HG02642 (cell line): ENCODE data around the gene MPP2.

Experiments used
- ATAC-seq: cut with Tn5 transposase; IDR thresholded peaks from one replicate; pipeline ENCODE4 v1.9.1; 2021; ENCODE audit warnings: mild to moderate bottlenecking; ENCODE audit not compliant: unreplicated experiment, poor library complexity

Gene MPP2

DNA sequence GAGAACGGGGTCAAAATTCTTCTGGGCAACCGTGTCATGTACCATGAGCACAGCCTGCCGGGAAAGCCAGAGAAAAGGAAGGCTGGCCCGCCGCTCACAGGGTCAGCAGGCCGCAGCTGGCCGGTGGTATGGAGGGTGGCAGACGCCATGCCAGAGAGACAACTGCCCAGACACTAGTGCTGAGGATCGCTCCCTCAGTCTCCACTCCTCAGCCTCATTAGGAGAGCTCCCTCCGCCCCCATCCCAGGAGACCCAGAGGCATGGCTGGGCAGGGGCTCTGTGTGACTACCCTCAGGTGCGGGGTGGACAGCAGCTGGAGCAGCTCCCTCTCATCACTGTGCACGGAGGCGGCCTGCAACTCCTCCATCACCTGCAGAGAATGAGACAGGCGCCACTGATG lies 77.6 kb downstream of the MPP2 start:
- ATAC-seq = no peak

DNA sequence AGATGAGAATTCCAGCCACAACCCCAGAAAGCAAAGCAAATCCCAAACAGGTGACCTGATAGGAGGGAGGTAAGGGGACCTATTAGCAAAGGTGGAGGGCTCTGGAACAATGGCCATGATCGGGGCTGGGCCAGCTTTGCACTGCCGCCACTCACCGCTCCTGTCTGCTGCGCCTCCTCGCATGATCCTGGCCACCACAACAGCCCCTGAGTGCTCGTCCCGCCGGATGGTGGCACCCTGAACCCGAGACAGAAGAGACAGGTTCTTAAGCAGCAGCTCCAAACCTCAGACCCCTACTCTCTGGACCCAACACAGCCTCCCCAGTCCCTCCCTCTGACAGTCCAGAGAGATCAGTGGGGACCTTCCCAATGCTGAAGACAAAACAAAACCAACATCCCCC lies 79.7 kb downstream of the MPP2 start:
- no peak for ATAC-seq

DNA sequence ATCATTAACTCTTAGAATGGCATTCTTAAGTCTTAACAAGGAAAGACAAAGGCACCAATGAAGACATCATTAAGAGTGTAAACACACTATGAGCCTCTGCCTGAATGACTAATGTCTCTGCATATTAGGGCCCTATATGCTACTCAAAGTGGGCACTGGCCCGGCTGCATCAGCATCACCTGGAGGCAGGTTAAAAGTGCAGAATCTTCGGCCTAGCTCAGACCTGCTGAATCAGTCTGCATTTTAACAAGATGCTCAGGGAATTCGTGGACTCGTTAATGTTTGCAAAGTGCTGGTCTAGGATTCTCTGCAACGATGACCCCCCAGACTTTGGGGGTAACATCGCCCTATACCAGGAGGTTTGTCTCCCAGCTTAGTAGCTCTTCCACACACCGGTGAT lies 81.1 kb downstream of the MPP2 start:
- ATAC-seq = no peak

DNA sequence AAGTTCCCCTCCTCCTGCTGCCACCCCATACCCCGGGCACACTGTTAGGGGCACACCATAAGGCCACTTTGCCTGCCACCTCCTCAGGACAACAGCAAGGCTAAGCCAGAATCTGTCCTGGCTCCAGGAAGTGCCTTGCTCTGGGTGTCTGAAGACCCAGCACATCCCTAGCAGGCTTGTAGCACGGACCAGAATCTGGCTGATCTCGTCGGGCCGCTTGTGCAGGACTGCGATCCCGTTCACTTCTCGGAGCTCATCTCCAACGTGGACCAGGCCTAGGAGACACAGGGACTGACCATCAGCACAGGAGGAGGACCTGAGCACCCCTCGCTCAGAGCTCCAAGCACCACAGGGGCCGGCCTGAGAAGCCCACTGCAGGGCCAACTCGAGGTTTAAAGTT lies 81.8 kb downstream of the MPP2 start:
- no peak for ATAC-seq
